ENCODE results near the gene GPC5.

The GPC5 gene

GRCh38 chr13:92734545-92734944 lies 1336.1 kb downstream of the GPC5 start:
- H3F3A ChIP-seq (ENCODE audit: insufficient read depth, low read length): no peaks in the 10 kb centered on the region
- no peak overlapping the region for H3K4me2 ChIP-seq (ENCODE audit: low read length)
- no peak overlapping the region for H3K4me3 ChIP-seq (ENCODE audit: low read depth, low read length, poor library complexity, severe bottlenecking)
- H2AFZ ChIP-seq (ENCODE audit: low read length): no peak overlapping the region
- TF ChIP-seq CTCF (IDR thresholded peaks at IDR 0.05; ENCODE audit: low read length) (no peak), EZH2 (IDR thresholded peaks at IDR 0.05; ENCODE audit: borderline replicate concordance, low read length) (no peak)
- H3K27ac ChIP-seq (ENCODE audit: low read depth, low read length, poor library complexity, severe bottlenecking): no peak overlapping the region
- H3K27me3 ChIP-seq (ENCODE audit: insufficient read depth, low read length): no peaks in the 10 kb centered on the region
- no peaks in the 10 kb centered on the region for H3K4me1 ChIP-seq (ENCODE audit: insufficient read depth, low read length, severe bottlenecking)
- H3K9ac ChIP-seq (ENCODE audit: low read length): no peak overlapping the region
- no peaks in the 10 kb centered on the region for H3K9me2 ChIP-seq (ENCODE audit: low read depth, low read length)
- no peaks in the 10 kb centered on the region for H4K20me1 ChIP-seq (ENCODE audit: insufficient read depth, low read length)
- H3K79me2 ChIP-seq (ENCODE audit: insufficient read depth, low read length): no peaks in the 10 kb centered on the region
- no peaks in the 10 kb centered on the region for H3K9me3 ChIP-seq (ENCODE audit: low read length)
- H3K36me3 ChIP-seq (ENCODE audit: insufficient read depth, low read length): no peaks in the 10 kb centered on the region

DNA sequence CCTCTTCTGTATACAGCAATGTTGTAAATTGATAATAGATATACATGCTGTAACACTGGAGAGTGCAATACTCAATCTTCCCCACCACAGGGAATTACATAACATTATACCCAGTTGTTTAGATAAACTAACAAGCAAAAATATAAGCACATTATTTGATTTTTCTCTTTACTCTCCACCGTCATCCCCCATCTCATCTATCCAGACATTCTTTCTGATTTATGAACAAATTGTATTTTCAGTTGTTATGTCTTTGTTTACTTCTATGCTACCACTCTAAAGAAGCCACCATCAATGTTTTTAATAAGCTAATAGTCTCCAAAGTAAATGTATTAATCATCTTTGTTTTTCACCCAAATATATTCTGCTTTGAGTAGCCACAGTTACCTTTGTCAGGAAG lies 1337.5 kb downstream of the GPC5 start:
- Histone ChIP-seq H2AFZ (ENCODE audit: low read length) (no peak overlapping the region), H3K36me3 (ENCODE audit: insufficient read depth, low read length) (no peaks in the 10 kb centered on the region), H3K4me3 (ENCODE audit: low read depth, low read length, poor library complexity, severe bottlenecking) (no peak overlapping the region), H4K20me1 (ENCODE audit: insufficient read depth, low read length) (no peaks in the 10 kb centered on the region), H3K9me2 (ENCODE audit: low read depth, low read length) (no peaks in the 10 kb centered on the region), H3K4me2 (ENCODE audit: low read length) (no peak overlapping the region), H3K4me1 (ENCODE audit: insufficient read depth, low read length, severe bottlenecking) (no peaks in the 10 kb centered on the region), H3K9ac (ENCODE audit: low read length) (no peak overlapping the region), H3F3A (ENCODE audit: insufficient read depth, low read length) (no peaks in the 10 kb centered on the region), H3K9me3 (ENCODE audit: low read length) (no peaks in the 10 kb centered on the region), H3K27me3 (ENCODE audit: insufficient read depth, low read length) (no peaks in the 10 kb centered on the region), H3K79me2 (ENCODE audit: insufficient read depth, low read length) (no peaks in the 10 kb centered on the region), H3K27ac (ENCODE audit: low read depth, low read length, poor library complexity, severe bottlenecking) (no peak overlapping the region)
- no peak for TF ChIP-seq CTCF (IDR thresholded peaks at IDR 0.05; ENCODE audit: low read length)
- TF ChIP-seq EZH2 (IDR thresholded peaks at IDR 0.05; ENCODE audit: borderline replicate concordance, low read length): no peak

DNA sequence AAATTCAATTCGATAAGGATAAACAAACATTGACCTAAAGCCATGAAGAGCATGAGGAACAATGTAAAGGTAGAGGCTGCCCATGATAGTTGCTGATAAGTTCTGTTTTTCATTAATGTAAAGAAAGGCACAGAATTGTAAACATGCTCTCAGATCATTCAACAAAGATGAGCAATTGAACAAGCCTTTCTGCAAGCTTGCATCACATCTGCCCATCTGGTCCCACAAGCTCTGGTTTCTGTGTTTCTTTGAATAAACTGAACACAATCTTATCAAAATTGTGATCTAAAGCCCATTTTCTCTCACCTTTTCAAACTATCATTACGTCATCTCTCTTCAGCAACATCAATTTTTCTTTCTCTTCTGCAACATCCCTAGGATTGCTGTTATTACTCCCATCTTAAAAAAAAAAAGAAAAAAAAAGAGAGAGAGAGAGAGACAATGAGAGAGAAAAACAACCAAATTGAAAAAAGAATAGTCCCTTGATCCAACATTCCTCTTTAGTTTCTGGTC lies 1340.9 kb downstream of the GPC5 start:
- H3K36me3 ChIP-seq (ENCODE audit: insufficient read depth, low read length): no peaks in the 10 kb centered on the region
- no peaks in the 10 kb centered on the region for H3K79me2 ChIP-seq (ENCODE audit: insufficient read depth, low read length)
- no peak overlapping the region for H3K27ac ChIP-seq (ENCODE audit: low read depth, low read length, poor library complexity, severe bottlenecking)
- H3F3A ChIP-seq (ENCODE audit: insufficient read depth, low read length): no peaks in the 10 kb centered on the region
- H3K27me3 ChIP-seq (ENCODE audit: insufficient read depth, low read length): no peaks in the 10 kb centered on the region
- no peaks in the 10 kb centered on the region for H4K20me1 ChIP-seq (ENCODE audit: insufficient read depth, low read length)
- H3K9ac ChIP-seq (ENCODE audit: low read length): no peak overlapping the region
- H3K9me3 ChIP-seq (ENCODE audit: low read length): no peaks in the 10 kb centered on the region
- TF ChIP-seq EZH2 (IDR thresholded peaks at IDR 0.05; ENCODE audit: borderline replicate concordance, low read length) (no peak), CTCF (IDR thresholded peaks at IDR 0.05; ENCODE audit: low read length) (no peak)
- H3K4me3 ChIP-seq (ENCODE audit: low read depth, low read length, poor library complexity, severe bottlenecking): no peak overlapping the region
- H2AFZ ChIP-seq (ENCODE audit: low read length): no peak overlapping the region
- no peak overlapping the region for H3K4me2 ChIP-seq (ENCODE audit: low read length)
- no peaks in the 10 kb centered on the region for H3K9me2 ChIP-seq (ENCODE audit: low read depth, low read length)
- H3K4me1 ChIP-seq (ENCODE audit: insufficient read depth, low read length, severe bottlenecking): no peaks in the 10 kb centered on the region

Measured in OCI-LY1 (cell line).